Liver (tissue), 9 donors: ENCODE results near the gene LINGO3. TPM values are rescaled to one million over a fixed set of nuclear protein-coding genes. Genes with fewer than 3 reads are reported as not detected.

Experiments used
- DNase-seq: peaks from one replicate; pipeline ENCODE4 v3.0.0-alpha.2; 2017; ENCODE audit warnings: low spot score
- H3K27ac ChIP-seq, 2 donors: one replicate each; pipeline ENCODE4 v1.7.0; 2013; ENCODE audit warnings: inconsistent platforms in 2 of 2, low read length in 2 of 2, control low read depth in 1 of 2, low read depth in 1 of 2, mild to moderate bottlenecking in 1 of 2
- H3K27me3 ChIP-seq, 4 donors: one replicate each; pipeline versions ENCODE4 v1.6.1 to v1.7.0; 2013; ENCODE audit warnings: low read length in 3 of 4, inconsistent platforms in 1 of 4, mild to moderate bottlenecking in 1 of 4, moderate library complexity in 1 of 4; ENCODE audit not compliant: control insufficient read depth in 4 of 4, insufficient read depth in 4 of 4
- H3K36me3 ChIP-seq, 4 donors: one replicate each; pipeline versions ENCODE4 v1.6.1 to v1.7.0; 2013; ENCODE audit warnings: low read length in 3 of 4, mild to moderate bottlenecking in 3 of 4, low read depth in 1 of 4, moderate library complexity in 1 of 4; ENCODE audit not compliant: control insufficient read depth in 4 of 4, insufficient read depth in 3 of 4
- H3K4me1 ChIP-seq, 4 donors: one replicate each; pipeline versions ENCODE4 v1.6.1 to v1.7.0; 2013; ENCODE audit warnings: low read length in 3 of 4, mild to moderate bottlenecking in 3 of 4, moderate library complexity in 1 of 4; ENCODE audit not compliant: control insufficient read depth in 4 of 4, insufficient read depth in 4 of 4
- H3K4me3 ChIP-seq, 3 donors: one replicate each; pipeline versions ENCODE4 v1.6.1 to v1.7.0; 2013; ENCODE audit warnings: low read length in 3 of 3, control low read depth in 1 of 3, low read depth in 1 of 3, mild to moderate bottlenecking in 1 of 3
- H3K9ac ChIP-seq, 2 donors: one replicate each; pipeline ENCODE4 v1.7.0; 2013; ENCODE audit warnings: low read length in 2 of 2, mild to moderate bottlenecking in 2 of 2, moderate library complexity in 2 of 2, control low read depth in 1 of 2, low read depth in 1 of 2
- H3K9me3 ChIP-seq, 4 donors: one replicate each; pipeline versions ENCODE4 v1.6.1 to v1.7.0; 2013; ENCODE audit warnings: low read length in 3 of 4; ENCODE audit not compliant: control insufficient read depth in 4 of 4
- CTCF ChIP-seq: fragments of 150-350 bp; IDR thresholded peaks from 2 replicates; pipeline ENCODE4 v1.5.1; 2017; ENCODE audit warnings: improper control_type of control experiment, low read depth, low read length; ENCODE audit not compliant: missing input control
- EGR1 ChIP-seq, 2 donors: IDR thresholded peaks; 2 replicates each; pipeline ENCODE4 v1.6.1; 2016 to 2018; ENCODE audit warnings: antibody characterized with exemption in 2 of 2, low read depth in 2 of 2
- FOXA1 ChIP-seq: IDR thresholded peaks from 2 replicates; pipeline ENCODE4 v1.6.1; 2016; ENCODE audit warnings: antibody characterized with exemption
- GABPA ChIP-seq, 2 donors: IDR thresholded peaks in 1 of 2; conservative IDR thresholded peaks in 1 of 2; 2 replicates each; pipeline ENCODE4 v1.6.1; 2016; ENCODE audit warnings: antibody characterized with exemption in 2 of 2, mild to moderate bottlenecking in 1 of 2, moderate library complexity in 1 of 2
- HNF4G ChIP-seq: IDR thresholded peaks from 2 replicates; pipeline ENCODE4 v1.6.1; 2016; ENCODE audit warnings: antibody characterized with exemption
- JUND ChIP-seq, 2 donors: IDR thresholded peaks; 2 replicates each; pipeline ENCODE4 v1.6.1; 2016; ENCODE audit warnings: antibody characterized with exemption in 2 of 2
- MAX ChIP-seq: IDR thresholded peaks from 2 replicates; pipeline ENCODE4 v1.6.1; 2016; ENCODE audit warnings: antibody characterized with exemption
- NR2F2 ChIP-seq: IDR thresholded peaks from 2 replicates; pipeline ENCODE4 v1.6.1; 2016; ENCODE audit warnings: antibody characterized with exemption
- RAD21 ChIP-seq, 2 donors: IDR thresholded peaks; 2 replicates each; pipeline ENCODE4 v1.6.1; 2016; ENCODE audit warnings: antibody characterized with exemption in 2 of 2, mild to moderate bottlenecking in 2 of 2
- REST ChIP-seq: IDR thresholded peaks from 2 replicates; pipeline ENCODE4 v1.6.1; 2016; ENCODE audit warnings: antibody characterized with exemption, mild to moderate bottlenecking
- RXRA ChIP-seq, 2 donors: IDR thresholded peaks; 2 replicates each; pipeline ENCODE4 v1.6.1; 2017 to 2018; ENCODE audit warnings: antibody characterized with exemption in 2 of 2, mild to moderate bottlenecking in 1 of 2
- SP1 ChIP-seq: IDR thresholded peaks from 2 replicates; pipeline ENCODE4 v1.6.1; 2018; ENCODE audit warnings: antibody characterized with exemption, mild to moderate bottlenecking
- TAF1 ChIP-seq: conservative IDR thresholded peaks from 2 replicates; pipeline ENCODE4 v1.6.1; 2016; ENCODE audit warnings: antibody characterized with exemption, mild to moderate bottlenecking
- ZBTB33 ChIP-seq: IDR thresholded peaks from 2 replicates; pipeline ENCODE4 v1.6.1; 2016; ENCODE audit warnings: antibody characterized with exemption
- WGBS: extraction: QIAGEN DNeasy Blood & Tissue Kit; methylation state at CpG from one replicate; pipeline ENCODE4 v1.1.7; 2013; 5-methylcytosine and 5-hydroxymethylcytosine counted together
- polyA plus RNA-seq, 2 donors: library from polyadenylated mRNA; stranded (reverse) in 1 of 2; unstranded in 1 of 2; fragments of 200-250 nt in 1 of 2; fragments of >200 nt in 1 of 2; fragmentation: Nextera tagmentation in 1 of 2; extraction: Ambion mirVana in 1 of 2; gene quantifications; one replicate each; pipeline versions ENCODE4 v1.2.1 to v1.2.3, GENCODE V29; 2013 to 2015
- total RNA-seq, 2 donors: library from RNA; depleted of rRNA; stranded (reverse); fragments of >200 nt; gene quantifications; one replicate each; pipeline ENCODE4 v1.2.3, GENCODE V29; 2014
- donor health status: healthy.
- donor health status: healthy.
- donor health status: healthy.
- donor health status: healthy.
- donor health status: healthy.

The LINGO3 gene
- total and polyA plus RNA-seq, 4 donors = 0.02 to 0.08 (median 0.07) TPM

- H3K4me1 ChIP-seq = peaks cover 0 to 1% (median under 1%) of the 10 kb centered on the region in 4 donors
- DNase-seq = no peak
- no peaks in the 10 kb centered on the region for H3K27me3 ChIP-seq
- H3K9ac ChIP-seq = no peak overlapping the region
- TF ChIP-seq EGR1 (IDR thresholded peaks at IDR 0.05; ENCODE audit: low read depth in 2 of 2) = no peak
- H3K27ac ChIP-seq = no peak overlapping the region
- no peak overlapping the region for H3K4me3 ChIP-seq
- 93% methylated on average over 12 of the region's 12 CpGs for WGBS
- H3K36me3 ChIP-seq = peaks cover 0 to 18% (median 3%) of the 10 kb centered on the region in 4 donors
- H3K9me3 ChIP-seq = no peaks in the 10 kb centered on the region
Measured at GRCh38 chr19:2320939-2321338, 13.0 kb upstream of the LINGO3 start.

GRCh38 chr19:2320049-2320448 is 12.1 kb upstream of the LINGO3 start:
- Histone ChIP-seq H3K9ac (no peak overlapping the region), H3K27ac (no peak overlapping the region), H3K4me1 (peaks cover 0 to 6% (median 2%) of the 10 kb centered on the region in 4 donors), H3K4me3 (no peak overlapping the region), H3K36me3 (peaks cover 0 to 18% (median 3%) of the 10 kb centered on the region in 4 donors), H3K9me3 (no peaks in the 10 kb centered on the region), H3K27me3 (no peaks in the 10 kb centered on the region)
- no peak for DNase-seq
- TF ChIP-seq HNF4G (no peak), EGR1 (IDR thresholded peaks at IDR 0.05; ENCODE audit: low read depth in 2 of 2) (no peak), RAD21 (IDR thresholded peaks at IDR 0.05) (no peak), MAX (no peak), FOXA1 (no peak), REST (no peak), ZBTB33 (no peak), TAF1 (no peak), JUND (IDR thresholded peaks at IDR 0.05) (no peak), NR2F2 (no peak), CTCF (no peak), GABPA (IDR thresholded peaks at IDR 0.05 in 1 of 2, conservative IDR thresholded peaks at IDR 0.05 in 1 of 2) (no peak), RXRA (IDR thresholded peaks at IDR 0.05) (no peak), SP1 (no peak)
- 83% methylated on average over 12 of the region's 12 CpGs for whole genome bisulfite sequencing
